KBM-7 (cell line): Measurements from ENCODE around the gene TPST1.
A peak's percentile ranks its signal among the peaks of the same experiment; 100 is the strongest.
"Not testable (repeated sequence)": the region's sequence is repeated elsewhere in the genome, so short reads cannot be mapped to it uniquely, and the experiment has no call there.

Experiments
- DNase-seq: peaks from one replicate; pipeline ENCODE4 v3.0.0-alpha.2; 2015
- in situ Hi-C: fragments of 300-500 bp; cut with MboI; formaldehyde crosslinking; loops from 2 replicates; pipeline ENCODE4 v1.14.3; 2020; ENCODE audit warnings: low sequenced_read_pairs, low pct_unique_long_range_greater_than_20kb, mixed read lengths

Gene TPST1

GRCh38 chr7:66313886-66314568 lies 108.9 kb downstream of the TPST1 start:
- no peak for DNase-seq
- in situ Hi-C loops: no loop called here

- no peak for DNase-seq
- in situ Hi-C loops: no loop called here
These were observed 110.1 kb downstream of the TPST1 start for GRCh38 chr7:66315192-66315591.

GRCh38 chr7:66319407-66319979 lies 114.4 kb downstream of the TPST1 start:
- in situ Hi-C loops: no loop called here
- DNase-seq: no peak

GRCh38 chr7:66321283-66321682 lies 116.1 kb downstream of the TPST1 start:
- in situ Hi-C loops: no loop called here
- DNase-seq: no peak

- in situ Hi-C loops: no loop called here
- no peak for DNase-seq
These were observed 118.1 kb downstream of the TPST1 start for GRCh38 chr7:66323114-66323796.

- in situ Hi-C loops: not testable (repeated sequence)
- peak; percentile 64 for DNase-seq
These were observed 119.9 kb downstream of the TPST1 start for GRCh38 chr7:66324985-66325384.

GRCh38 chr7:66326501-66327215 lies 121.5 kb downstream of the TPST1 start:
- in situ Hi-C loops: no loop called here
- no peak for DNase-seq

GRCh38 chr7:66330961-66331360 lies 125.8 kb downstream of the TPST1 start:
- in situ Hi-C loops: no loop called here
- DNase-seq: no peak

GRCh38 chr7:66331883-66332282 lies 126.7 kb downstream of the TPST1 start:
- in situ Hi-C loops: no loop called here
- DNase-seq: no peak

GRCh38 chr7:66333443-66333842 lies 128.3 kb downstream of the TPST1 start:
- no peak for DNase-seq
- in situ Hi-C loops: no loop called here

GRCh38 chr7:66335318-66335717 lies 130.2 kb downstream of the TPST1 start:
- in situ Hi-C loops: no loop called here

GRCh38 chr7:66336760-66337159 lies 131.6 kb downstream of the TPST1 start:
- DNase-seq: no peak
- in situ Hi-C loops: no loop called here

More at GRCh38 chr7:66335318-66335717, 130.2 kb downstream of the TPST1 start:
- no peak for DNase-seq

- DNase-seq: no peak
- in situ Hi-C loops: no loop called here
These were observed 134.0 kb downstream of the TPST1 start for GRCh38 chr7:66339141-66339540.

- peak; percentile 9 for DNase-seq
- in situ Hi-C loops: no loop called here
These were observed 139.0 kb downstream of the TPST1 start for GRCh38 chr7:66344166-66344565.

- in situ Hi-C loops: no loop called here
- DNase-seq: no peak
These were observed 143.4 kb downstream of the TPST1 start for GRCh38 chr7:66348531-66348930.

GRCh38 chr7:66348959-66349358 lies 143.8 kb downstream of the TPST1 start:
- in situ Hi-C loops: no loop called here
- peak; percentile 90 for DNase-seq

GRCh38 chr7:66352071-66352470 lies 146.9 kb downstream of the TPST1 start:
- in situ Hi-C loops: no loop called here
- no peak for DNase-seq

GRCh38 chr7:66353547-66353946 lies 148.4 kb downstream of the TPST1 start:
- in situ Hi-C loops: no loop called here
- peak; percentile 14 for DNase-seq

- no peak for DNase-seq
- in situ Hi-C loops: no loop called here
These were observed 150.6 kb downstream of the TPST1 start for GRCh38 chr7:66355756-66356155.

- no peak for DNase-seq
These were observed 151.2 kb downstream of the TPST1 start for GRCh38 chr7:66356277-66356721.

More at GRCh38 chr7:66356277-66356721, 151.2 kb downstream of the TPST1 start:
- in situ Hi-C loops: no loop called here
